Chondrocyte (in vitro differentiated cells): Measurements from ENCODE around the gene TCAP. TPM values are rescaled to one million over a fixed set of nuclear protein-coding genes. Genes with fewer than 3 reads are reported as not detected.

Source experiments
- DNase-seq: peaks from one replicate; pipeline ENCODE4 v3.0.0; 2021; ENCODE audit warnings: mixed read lengths, low spot score
- H3K27ac Mint-ChIP-seq: one replicate; pipeline ENCODE4 v1.8.0; 2021; ENCODE audit warnings: mild to moderate bottlenecking, moderate library complexity, mixed read lengths; ENCODE audit not compliant: unreplicated experiment
- H3K27me3 Mint-ChIP-seq: 2 replicates; pipeline ENCODE4 v1.8.0; 2021; ENCODE audit warnings: low read depth, mixed read lengths
- H3K36me3 Mint-ChIP-seq: 2 replicates; pipeline ENCODE4 v1.8.0; 2021; ENCODE audit warnings: low read depth, mixed read lengths
- H3K4me1 Mint-ChIP-seq: 2 replicates; pipeline ENCODE4 v1.8.0; 2021; ENCODE audit warnings: low read depth, mild to moderate bottlenecking, mixed read lengths
- H3K4me3 Mint-ChIP-seq: one replicate; pipeline ENCODE4 v1.8.0; 2021; ENCODE audit warnings: mild to moderate bottlenecking, moderate library complexity, mixed read lengths; ENCODE audit not compliant: unreplicated experiment
- H3K9me3 Mint-ChIP-seq: 2 replicates; pipeline ENCODE4 v1.8.0; 2021; ENCODE audit warnings: low read depth, mixed read lengths
- total RNA-seq: library from RNA; stranded (reverse); gene quantifications from 3 replicates; pipeline ENCODE4 v1.2.1, GENCODE V29; 2021
- TF ChIP-seq, protein P1 (sequence below): fragments of 200-600 bp; sonication (generic); IDR thresholded peaks from 2 replicates; pipeline ENCODE4 v1.5.0; 2021; ENCODE audit warnings: antibody characterized with exemption, mild to moderate bottlenecking, moderate library complexity

The TCAP gene
- total RNA-seq, 1 donor from 2014 or later: 0.77 TPM

DNA sequence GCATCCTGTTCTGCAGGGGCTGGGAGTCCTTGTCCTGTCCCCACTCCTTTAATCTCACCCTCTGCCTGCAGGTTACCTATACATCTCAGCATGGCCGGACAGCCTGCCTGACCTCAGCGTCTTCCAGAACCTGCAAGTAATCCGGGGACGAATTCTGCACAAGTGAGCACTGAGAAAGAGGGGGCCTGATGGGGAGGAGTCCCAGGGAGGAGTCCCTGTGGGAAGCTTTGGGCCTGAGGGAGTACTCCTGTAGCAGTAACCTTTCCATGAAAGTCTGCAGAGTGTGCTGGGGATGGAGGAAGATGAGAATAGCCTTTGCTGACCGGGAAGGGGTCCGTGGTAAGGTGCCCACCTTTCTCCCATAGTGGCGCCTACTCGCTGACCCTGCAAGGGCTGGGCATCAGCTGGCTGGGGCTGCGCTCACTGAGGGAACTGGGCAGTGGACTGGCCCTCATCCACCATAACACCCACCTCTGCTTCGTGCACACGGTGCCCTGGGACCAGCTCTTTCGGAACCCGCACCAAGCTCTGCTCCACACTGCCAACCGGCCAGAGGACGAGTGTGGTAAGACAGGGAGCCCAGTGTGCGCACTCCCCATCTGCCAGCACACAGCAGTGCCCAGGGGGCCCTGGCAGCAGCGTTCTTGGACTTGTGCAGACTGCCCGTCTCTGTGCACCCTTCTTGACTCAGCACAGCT, 50.4 kb downstream of the TCAP start:
- no peak overlapping the region for H3K27ac Mint-ChIP-seq
- H3K36me3 Mint-ChIP-seq: peaks cover 28% of the 10 kb centered on the region
- H3K4me1 Mint-ChIP-seq: no peaks in the 10 kb centered on the region
- DNase-seq: no peak
- TF ChIP-seq, protein P1, sequence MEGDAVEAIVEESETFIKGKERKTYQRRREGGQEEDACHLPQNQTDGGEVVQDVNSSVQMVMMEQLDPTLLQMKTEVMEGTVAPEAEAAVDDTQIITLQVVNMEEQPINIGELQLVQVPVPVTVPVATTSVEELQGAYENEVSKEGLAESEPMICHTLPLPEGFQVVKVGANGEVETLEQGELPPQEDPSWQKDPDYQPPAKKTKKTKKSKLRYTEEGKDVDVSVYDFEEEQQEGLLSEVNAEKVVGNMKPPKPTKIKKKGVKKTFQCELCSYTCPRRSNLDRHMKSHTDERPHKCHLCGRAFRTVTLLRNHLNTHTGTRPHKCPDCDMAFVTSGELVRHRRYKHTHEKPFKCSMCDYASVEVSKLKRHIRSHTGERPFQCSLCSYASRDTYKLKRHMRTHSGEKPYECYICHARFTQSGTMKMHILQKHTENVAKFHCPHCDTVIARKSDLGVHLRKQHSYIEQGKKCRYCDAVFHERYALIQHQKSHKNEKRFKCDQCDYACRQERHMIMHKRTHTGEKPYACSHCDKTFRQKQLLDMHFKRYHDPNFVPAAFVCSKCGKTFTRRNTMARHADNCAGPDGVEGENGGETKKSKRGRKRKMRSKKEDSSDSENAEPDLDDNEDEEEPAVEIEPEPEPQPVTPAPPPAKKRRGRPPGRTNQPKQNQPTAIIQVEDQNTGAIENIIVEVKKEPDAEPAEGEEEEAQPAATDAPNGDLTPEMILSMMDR: no peak
- no peaks in the 10 kb centered on the region for H3K9me3 Mint-ChIP-seq
- no peaks in the 10 kb centered on the region for H3K27me3 Mint-ChIP-seq
- H3K4me3 Mint-ChIP-seq: no peak overlapping the region

Other genes starting within 250 kb of the TCAP start
- gene MED1, start 214.1 kb upstream of the TCAP start, total RNA-seq: 37.3 to 43.0 TPM (median 39.2 TPM) in 3 replicates
- gene CDK12, start 203.9 kb upstream of the TCAP start, total RNA-seq: 43.0 to 55.1 TPM (median 44.2 TPM) in 3 replicates
- not detected in 3 replicates for gene NEUROD2, start 57.4 kb upstream of the TCAP start, total RNA-seq
- gene PPP1R1B, start 38.4 kb upstream of the TCAP start, total RNA-seq: 0.12 to 0.75 TPM in 2 of 3 replicates, not detected in the other
- gene STARD3, start 28.2 kb upstream of the TCAP start, total RNA-seq: 39.8 to 49.6 TPM (median 42.3 TPM) in 3 replicates
- gene PNMT, start 3.1 kb downstream of the TCAP start, total RNA-seq: 0.22 to 2.7 TPM (median 0.46 TPM) in 3 replicates
- 20.2 to 38.1 TPM (median 24.9 TPM) in 3 replicates for gene PGAP3, start 22.7 kb downstream of the TCAP start, total RNA-seq
- 86.0 to 94.3 TPM (median 90.5 TPM) in 3 replicates for gene ERBB2, start 34.7 kb downstream of the TCAP start, total RNA-seq
- 45.3 to 48.5 TPM (median 46.5 TPM) in 3 replicates for gene MIEN1, start 65.2 kb downstream of the TCAP start, total RNA-seq
- gene GRB7, start 72.6 kb downstream of the TCAP start, total RNA-seq: 0.46 to 0.68 TPM in 2 of 3 replicates, not detected in the other
- gene IKZF3, start 199.0 kb downstream of the TCAP start, total RNA-seq: not detected in 3 replicates
- not detected in 3 replicates for gene ZPBP2, start 202.9 kb downstream of the TCAP start, total RNA-seq